Measurements from ENCODE around the gene NEB.

DNA sequence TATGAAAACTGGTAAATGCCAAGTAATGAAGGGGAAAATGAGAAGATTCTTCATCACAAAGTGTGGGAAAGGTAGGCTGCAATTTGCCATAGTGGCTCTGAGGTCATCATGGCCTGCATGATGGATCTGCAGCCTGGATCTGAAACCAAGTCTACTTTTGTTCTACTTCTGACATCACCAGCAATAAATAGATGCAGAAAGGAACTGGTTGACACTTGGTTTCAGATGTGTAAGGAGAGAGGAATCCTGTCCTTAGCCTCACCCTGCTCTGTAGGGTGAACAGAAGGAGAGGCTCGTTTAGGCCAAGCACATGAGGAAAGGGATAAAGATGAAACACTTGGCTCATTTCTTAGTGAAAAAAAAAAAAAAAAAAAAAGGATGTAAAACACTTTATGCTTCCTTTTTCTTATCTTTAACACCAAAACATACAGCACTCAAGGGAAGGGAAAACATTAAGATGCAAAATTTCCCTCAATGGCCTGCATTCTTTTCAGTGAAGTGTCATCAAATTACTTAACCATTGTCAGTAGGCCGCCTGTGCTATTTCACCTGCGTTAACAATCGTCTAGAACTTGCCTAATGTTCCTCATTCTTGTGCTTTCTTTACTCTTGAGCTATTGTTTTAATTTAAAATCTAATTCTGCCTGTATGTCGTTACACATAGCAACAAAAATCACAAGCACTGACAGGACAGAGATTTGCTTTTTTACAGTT lies 3.9 kb downstream of the NEB start:
- no peak for TF ChIP-seq CTCF (IDR thresholded peaks at IDR 0.05)
- TF ChIP-seq TP53 (CRISPR knock-in tag; IDR thresholded peaks at IDR 0.05) = no peak
